CD4-positive, alpha-beta T cell treated with Interleukin-4 for 1 hour (primary cell): ENCODE data around the gene ARAP2.

ENCODE experiments used
- DNase-seq, 2 donors: peaks; one replicate each; pipeline ENCODE4 v3.0.0-alpha.2; 2020 to 2022

ARAP2 gene

DNA sequence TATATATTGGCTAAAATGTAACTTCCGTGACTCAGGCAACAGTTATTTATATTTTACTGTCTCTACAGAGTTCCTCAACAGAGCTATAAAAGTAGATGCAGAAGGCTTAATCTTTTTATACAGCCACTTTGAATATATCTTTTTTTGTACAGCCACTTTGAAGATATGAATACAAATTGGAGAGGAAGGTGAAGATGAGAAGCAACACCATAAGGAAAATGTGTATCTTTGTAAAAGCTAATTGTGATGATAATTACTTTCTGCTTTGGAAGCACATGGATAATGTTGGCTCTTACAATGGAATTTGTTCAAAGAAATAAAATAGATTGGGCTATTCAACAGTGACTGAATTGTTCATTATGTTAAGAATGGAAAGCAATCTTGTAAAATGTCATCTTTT lies 205.8 kb downstream of the ARAP2 start:
- DNase-seq: no peak

DNA sequence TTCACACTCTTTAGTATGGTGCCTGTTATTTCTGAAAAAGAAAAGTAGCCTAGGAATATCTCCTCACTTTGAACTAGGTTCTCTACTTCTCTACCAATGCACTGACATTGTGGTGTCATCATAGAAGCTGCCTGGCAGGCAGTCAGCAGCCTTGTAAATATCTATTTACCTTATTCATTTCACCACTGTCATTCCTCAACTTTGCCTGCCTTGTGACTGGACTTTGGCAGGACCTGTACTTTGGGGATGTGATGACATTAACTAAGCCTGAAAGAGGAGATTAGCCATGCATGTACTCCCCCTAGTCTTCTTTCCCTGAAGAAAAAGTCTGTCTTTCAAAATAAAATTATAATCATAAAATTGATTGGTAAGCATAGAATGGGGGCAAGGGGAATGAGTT lies 207.2 kb downstream of the ARAP2 start:
- DNase-seq: no peak

GRCh38 chr4:36029951-36030350 lies 214.4 kb downstream of the ARAP2 start:
- DNase-seq: no peak

DNA sequence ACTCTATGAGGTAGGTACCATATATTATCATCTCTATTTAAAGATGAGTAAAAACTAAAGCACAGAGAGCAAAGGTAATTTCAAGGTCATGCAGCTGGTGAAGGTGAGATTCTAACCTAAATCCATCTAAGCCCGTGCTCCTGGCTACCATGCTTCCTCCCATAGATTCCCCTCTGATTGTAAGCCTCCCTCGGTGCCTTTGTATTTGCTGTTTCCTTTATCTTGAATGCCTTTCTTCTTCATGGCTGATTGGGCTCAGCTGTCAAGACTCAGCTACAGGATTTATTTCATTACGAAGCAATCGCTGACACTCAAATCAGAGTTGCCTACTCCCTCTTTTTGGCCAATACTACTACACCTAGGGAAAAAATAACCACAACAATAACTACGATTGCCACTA lies 217.1 kb downstream of the ARAP2 start:
- no peak for DNase-seq

DNA sequence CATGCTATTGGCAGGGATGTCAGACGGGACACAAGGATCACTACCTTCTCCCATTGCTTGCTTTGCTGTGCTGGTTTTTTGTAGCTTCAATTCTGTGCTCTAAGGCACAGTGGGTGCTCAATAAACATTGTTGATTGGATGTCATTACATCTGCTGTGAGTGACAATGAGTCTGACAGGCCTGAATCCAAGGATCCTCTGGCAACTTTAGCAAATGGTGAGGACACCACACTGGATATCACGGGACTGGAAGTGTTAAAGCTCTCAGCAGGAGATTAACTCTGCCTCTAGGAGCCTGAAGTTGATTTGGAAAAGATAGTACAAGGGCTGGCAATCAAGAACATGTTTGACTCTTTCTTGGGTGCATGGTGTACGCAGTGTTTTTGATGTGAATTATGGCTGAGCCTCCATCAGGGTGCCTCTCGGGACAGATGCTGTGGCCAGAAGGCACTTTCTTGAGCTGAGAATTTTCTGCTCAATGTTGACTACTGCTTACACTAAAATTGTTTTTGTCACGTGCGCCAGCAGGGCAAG lies 217.9 kb downstream of the ARAP2 start:
- DNase-seq: no peak

GRCh38 chr4:36024901-36025660 lies 219.2 kb downstream of the ARAP2 start:
- DNase-seq: no peak

DNA sequence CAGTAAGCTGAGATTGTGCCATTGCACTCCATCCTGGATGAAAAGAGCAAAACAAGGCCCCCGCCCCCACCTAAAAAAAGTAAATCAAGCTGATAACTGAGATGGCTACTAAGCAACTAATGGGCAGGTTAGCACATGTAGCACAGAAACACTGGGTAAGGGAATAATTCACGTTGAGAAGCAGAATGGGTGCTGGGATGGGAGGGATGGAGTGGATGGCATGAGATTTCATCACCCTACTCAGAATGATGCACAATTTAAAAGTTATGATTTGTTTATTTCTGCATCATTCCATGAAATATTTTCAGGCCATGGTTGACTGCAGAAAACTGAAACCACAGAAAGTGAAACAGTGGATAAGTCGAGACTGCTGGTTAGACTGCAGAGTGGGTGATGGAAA lies 224.0 kb downstream of the ARAP2 start:
- no peak for DNase-seq
